Activated CD8-positive, alpha-beta memory T cell treated with anti-CD3 and anti-CD28 coated beads, Interleukin-2, amount 10 ng/mL, durations not matched to agents 7 days and 5 days (primary cell): ENCODE results near the gene RERE. TPM values are rescaled to one million over a fixed set of nuclear protein-coding genes. Genes with fewer than 3 reads are reported as not detected.
"Not testable (repeated sequence)": the region's sequence is repeated elsewhere in the genome, so short reads cannot be mapped to it uniquely, and the experiment has no call there.

Experiments
- ATAC-seq: fragments of 150-1000 bp; cut with Tn5 transposase; one replicate; pipeline ENCODE4 v1.10.0; 2021; ENCODE audit warnings: moderate library complexity
- CTCF ChIA-PET: fragments of 350-600 bp; sonication (Branson Sonifier 250); formaldehyde crosslinking; loops from one replicate; lab custom pipeline; 2021; ENCODE audit warnings: antibody characterized with exemption; lab: Charles Lee
- DNase-seq: peaks from one replicate; pipeline ENCODE4 v3.0.0-alpha.2; 2020
- H3K27ac Mint-ChIP-seq: one replicate; pipeline ENCODE4 v1.8.0; 2021; ENCODE audit warnings: mild to moderate bottlenecking, mixed read lengths
- H3K27me3 Mint-ChIP-seq: one replicate; pipeline ENCODE4 v1.8.0; 2021; ENCODE audit warnings: mixed read lengths
- H3K36me3 Mint-ChIP-seq: one replicate; pipeline ENCODE4 v1.8.0; 2021; ENCODE audit warnings: mild to moderate bottlenecking, mixed read lengths
- H3K4me1 Mint-ChIP-seq: one replicate; pipeline ENCODE4 v1.8.0; 2021; ENCODE audit warnings: mixed read lengths
- H3K4me3 Mint-ChIP-seq: one replicate; pipeline ENCODE4 v1.8.0; 2021; ENCODE audit warnings: mild to moderate bottlenecking, moderate library complexity, mixed read lengths
- H3K9me3 Mint-ChIP-seq: one replicate; pipeline ENCODE4 v1.8.0; 2022; ENCODE audit warnings: low read depth, mixed read lengths
- total RNA-seq, 2 experiments: library from RNA; stranded (reverse); gene quantifications; one replicate each; pipeline ENCODE4 v1.2.3, GENCODE V29; 2021

RERE gene
- total RNA-seq, 2 experiments from 2014 or later: 38.3 TPM

- peaks cover 4% of the 10 kb centered on the region for H3K36me3 Mint-ChIP-seq
- no peaks in the 10 kb centered on the region for H3K27me3 Mint-ChIP-seq
- DNase-seq (no peak), ATAC-seq (no peak)
- H3K27ac Mint-ChIP-seq: no peak overlapping the region
- peaks cover 2% of the 10 kb centered on the region for H3K4me1 Mint-ChIP-seq
- H3K4me3 Mint-ChIP-seq: no peak overlapping the region
- no peaks in the 10 kb centered on the region for H3K9me3 Mint-ChIP-seq
- CTCF ChIA-PET: interaction anchor here (0.9 to 1.1 kb wide), 2 partner anchors 11 to 77 kb away, joined by 3 to 5 read pairs; no protein-coding TSS in a partner anchor
Observed at GRCh38 chr1:8639148-8639547, 178.3 kb downstream of the RERE start.

GRCh38 chr1:8633741-8634501 is 183.5 kb downstream of the RERE start:
- Mint-ChIP-seq H3K27ac (no peak overlapping the region), H3K9me3 (no peaks in the 10 kb centered on the region), H3K4me3 (no peak overlapping the region), H3K4me1 (peaks cover 12% of the 10 kb centered on the region), H3K36me3 (no peaks in the 10 kb centered on the region), H3K27me3 (no peaks in the 10 kb centered on the region)
- DNase-seq (no peak), ATAC-seq (no peak)
- CTCF ChIA-PET: no interaction called here

DNA sequence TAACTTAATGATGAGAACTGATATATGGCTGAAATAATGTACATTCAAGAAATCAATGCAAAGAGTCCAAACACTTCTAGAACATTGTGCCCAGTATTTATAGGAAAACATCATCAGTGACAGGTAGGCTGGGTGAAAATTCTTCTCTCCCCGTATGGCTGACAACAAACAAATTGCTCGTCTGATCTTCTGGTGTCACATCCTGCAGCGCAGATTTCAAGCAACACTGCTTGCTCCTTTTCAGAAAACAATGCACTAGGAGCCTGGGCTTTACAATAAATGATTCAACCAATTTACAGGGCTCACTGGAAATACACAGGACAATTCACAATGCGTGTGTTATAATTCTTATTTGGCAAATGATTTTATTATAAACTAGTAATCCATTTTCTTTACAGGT is 185.3 kb downstream of the RERE start:
- CTCF ChIA-PET: no interaction called here
- H3K36me3 Mint-ChIP-seq: no peaks in the 10 kb centered on the region
- no peaks in the 10 kb centered on the region for H3K27me3 Mint-ChIP-seq
- no peak overlapping the region for H3K27ac Mint-ChIP-seq
- H3K4me1 Mint-ChIP-seq: peaks cover 14% of the 10 kb centered on the region
- H3K4me3 Mint-ChIP-seq: no peak overlapping the region
- no peak for ATAC-seq
- no peaks in the 10 kb centered on the region for H3K9me3 Mint-ChIP-seq
- DNase-seq: no peak

GRCh38 chr1:8631163-8631562 is 186.3 kb downstream of the RERE start:
- ATAC-seq: no peak
- no peaks in the 10 kb centered on the region for H3K27me3 Mint-ChIP-seq
- H3K9me3 Mint-ChIP-seq: no peaks in the 10 kb centered on the region
- H3K36me3 Mint-ChIP-seq: no peaks in the 10 kb centered on the region
- no peak overlapping the region for H3K4me3 Mint-ChIP-seq
- CTCF ChIA-PET: no interaction called here
- H3K4me1 Mint-ChIP-seq: peaks cover 23% of the 10 kb centered on the region
- no peak overlapping the region for H3K27ac Mint-ChIP-seq
- DNase-seq: no peak

DNA sequence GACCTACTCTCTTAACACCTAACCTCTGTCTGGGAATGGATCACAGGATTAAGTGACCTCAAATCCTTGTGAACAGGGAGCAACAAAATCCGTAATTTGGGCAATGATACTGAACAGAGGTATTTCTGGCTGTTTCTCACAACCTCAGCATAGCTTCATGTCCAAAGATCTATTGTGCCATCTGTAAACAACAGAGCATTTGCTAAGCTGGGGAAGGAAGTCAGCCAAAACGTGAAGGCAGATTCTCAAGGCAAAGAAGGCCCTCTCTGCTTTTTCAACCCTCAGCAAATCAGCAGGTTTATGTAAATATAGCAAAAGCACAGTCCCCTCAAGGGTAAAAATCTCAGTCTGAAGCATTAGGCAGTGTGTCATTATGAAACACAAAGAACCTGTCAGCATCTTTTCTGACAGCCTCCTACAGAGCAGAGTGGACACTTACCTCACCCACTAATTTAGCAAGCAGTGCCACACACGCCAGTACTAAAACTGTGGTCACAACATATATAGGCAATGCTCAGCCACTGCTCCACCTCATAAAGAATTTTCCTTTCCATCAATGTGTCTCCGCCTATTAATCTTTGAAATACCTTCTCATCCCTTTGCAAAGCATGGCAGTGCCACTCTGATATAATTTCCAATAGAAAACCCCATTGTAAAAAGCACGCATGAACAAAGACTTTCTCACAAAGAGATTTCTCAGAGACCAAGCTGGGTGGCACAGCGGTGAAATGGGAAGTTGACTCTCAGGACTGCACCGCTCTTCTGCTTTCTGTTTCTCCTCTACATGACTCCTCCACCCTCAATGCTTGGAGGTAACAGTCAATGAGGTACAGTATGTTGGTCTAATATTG is 188.0 kb downstream of the RERE start:
- no peak overlapping the region for H3K27ac Mint-ChIP-seq
- ATAC-seq: peak; percentile 63
- H3K27me3 Mint-ChIP-seq: no peaks in the 10 kb centered on the region
- CTCF ChIA-PET: no interaction called here
- DNase-seq: no peak
- peaks cover 26% of the 10 kb centered on the region for H3K4me1 Mint-ChIP-seq
- H3K36me3 Mint-ChIP-seq: no peaks in the 10 kb centered on the region
- no peaks in the 10 kb centered on the region for H3K9me3 Mint-ChIP-seq
- no peak overlapping the region for H3K4me3 Mint-ChIP-seq

GRCh38 chr1:8628606-8629005 is 188.8 kb downstream of the RERE start:
- no peaks in the 10 kb centered on the region for H3K27me3 Mint-ChIP-seq
- ATAC-seq (no peak), DNase-seq (no peak)
- peaks cover 2% of the 10 kb centered on the region for H3K36me3 Mint-ChIP-seq
- no peaks in the 10 kb centered on the region for H3K9me3 Mint-ChIP-seq
- H3K4me3 Mint-ChIP-seq: no peak overlapping the region
- no peak overlapping the region for H3K27ac Mint-ChIP-seq
- H3K4me1 Mint-ChIP-seq: peaks cover 30% of the 10 kb centered on the region
- CTCF ChIA-PET: interaction anchor here (2.1 kb wide), 1 partner anchor 98 kb away, joined by 6 read pairs; no protein-coding TSS in a partner anchor

- Mint-ChIP-seq H3K27ac (no peak overlapping the region), H3K4me1 (peaks cover 32% of the 10 kb centered on the region), H3K9me3 (no peaks in the 10 kb centered on the region), H3K4me3 (no peak overlapping the region), H3K36me3 (peaks cover 4% of the 10 kb centered on the region), H3K27me3 (no peaks in the 10 kb centered on the region)
- no peak for DNase-seq
- ATAC-seq: no peak
- CTCF ChIA-PET: interaction anchor here (0.7 to 2.1 kb wide), 2 partner anchors 11 to 99 kb away, joined by 3 to 6 read pairs; no protein-coding TSS in a partner anchor
Observed at GRCh38 chr1:8627728-8628127, 189.7 kb downstream of the RERE start.

GRCh38 chr1:8625981-8626898 is 191.2 kb downstream of the RERE start:
- ATAC-seq (no peak), DNase-seq (no peak)
- Mint-ChIP-seq H3K27me3 (no peaks in the 10 kb centered on the region), H3K4me1 (peaks cover 32% of the 10 kb centered on the region), H3K27ac (no peak overlapping the region), H3K36me3 (peaks cover 4% of the 10 kb centered on the region), H3K4me3 (no peak overlapping the region), H3K9me3 (no peaks in the 10 kb centered on the region)
- CTCF ChIA-PET: no interaction called here

DNA sequence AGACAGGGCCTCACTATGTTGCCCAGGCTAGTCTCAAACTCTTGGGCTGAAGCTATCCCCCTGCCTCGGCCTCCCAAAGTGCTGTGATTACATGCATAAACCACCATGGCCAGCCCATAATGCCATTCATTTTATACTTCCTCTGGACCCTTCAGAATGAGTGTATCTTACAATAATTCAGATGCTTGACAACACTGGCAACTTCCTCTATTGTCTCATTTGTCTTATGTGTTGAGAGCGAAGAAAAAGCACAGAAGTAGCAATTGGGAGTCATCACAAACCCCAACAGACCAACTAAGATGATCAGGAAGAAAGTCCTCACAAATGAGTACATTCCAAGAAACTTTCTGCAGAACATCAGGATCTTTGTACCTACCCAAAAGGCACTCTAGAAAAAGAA is 191.9 kb downstream of the RERE start:
- H3K36me3 Mint-ChIP-seq: peaks cover 4% of the 10 kb centered on the region
- ATAC-seq: no peak
- no peak overlapping the region for H3K4me3 Mint-ChIP-seq
- no peaks in the 10 kb centered on the region for H3K27me3 Mint-ChIP-seq
- no peaks in the 10 kb centered on the region for H3K9me3 Mint-ChIP-seq
- CTCF ChIA-PET: no interaction called here
- DNase-seq: no peak
- H3K27ac Mint-ChIP-seq: no peak overlapping the region
- peaks cover 32% of the 10 kb centered on the region for H3K4me1 Mint-ChIP-seq

DNA sequence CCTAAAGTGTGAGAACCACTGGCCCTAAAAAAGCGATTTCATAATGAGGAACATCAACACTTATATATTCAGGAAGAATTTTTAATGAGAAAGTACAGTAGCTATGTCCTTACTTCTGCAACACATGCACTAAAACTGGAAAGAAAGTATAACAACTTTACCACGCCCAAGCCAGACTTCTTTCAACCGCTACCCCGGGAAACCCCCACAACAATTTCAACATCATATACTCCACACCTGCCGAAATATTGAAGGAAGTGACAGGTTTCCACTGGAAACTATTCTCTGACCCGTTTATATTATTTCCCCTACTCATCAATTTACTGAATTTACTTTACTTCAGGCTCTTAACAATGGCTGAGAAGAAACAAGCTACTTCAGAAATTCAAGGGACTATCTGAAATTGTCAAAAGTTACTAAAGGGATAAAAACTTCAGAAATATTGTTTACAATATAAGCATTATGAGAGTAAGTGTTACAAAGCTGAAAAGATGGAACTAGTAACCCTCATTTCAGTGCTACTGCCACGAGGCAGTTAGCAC is 193.7 kb downstream of the RERE start:
- H3K4me3 Mint-ChIP-seq, H3K27ac Mint-ChIP-seq, H3K36me3 Mint-ChIP-seq, ATAC-seq, H3K27me3 Mint-ChIP-seq, H3K9me3 Mint-ChIP-seq, CTCF ChIA-PET, DNase-seq: not testable (repeated sequence)
- peaks cover 19% of the 10 kb centered on the region for H3K4me1 Mint-ChIP-seq

- H3K27ac Mint-ChIP-seq, H3K36me3 Mint-ChIP-seq, H3K4me3 Mint-ChIP-seq, H3K27me3 Mint-ChIP-seq, H3K9me3 Mint-ChIP-seq, ATAC-seq, DNase-seq: not testable (repeated sequence)
- CTCF ChIA-PET: interaction anchor here (0.6 kb wide), 1 partner anchor 52 kb away, joined by 3 read pairs; no protein-coding TSS in a partner anchor
- H3K4me1 Mint-ChIP-seq: peaks cover 19% of the 10 kb centered on the region
Observed at GRCh38 chr1:8621785-8622348, 195.6 kb downstream of the RERE start.

DNA sequence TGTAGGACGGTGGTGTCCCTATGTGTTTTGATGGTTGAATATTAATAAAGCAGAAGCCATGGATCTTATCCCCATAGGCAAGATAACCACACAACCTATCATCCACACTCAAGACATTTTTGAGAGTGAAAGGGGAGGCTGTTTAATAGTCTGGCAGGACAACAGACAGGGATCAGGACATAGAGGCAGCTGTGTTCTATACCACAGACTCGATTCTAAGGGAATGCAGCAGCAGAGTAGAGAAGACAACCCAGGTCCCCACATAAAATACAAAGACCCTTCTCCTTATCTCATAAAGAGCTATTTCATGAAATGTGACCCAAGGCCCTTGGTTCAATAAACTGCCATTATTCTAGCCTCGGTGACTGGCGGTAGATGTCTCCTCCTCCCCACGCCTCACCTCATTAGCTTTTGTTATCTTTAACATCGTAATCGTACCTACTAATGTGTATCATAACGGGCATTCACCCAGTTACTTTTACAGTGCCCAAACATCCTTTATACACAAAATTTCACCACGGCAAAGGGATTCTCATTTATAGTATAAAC is 196.3 kb downstream of the RERE start:
- CTCF ChIA-PET: interaction anchor here (0.6 kb wide), 1 partner anchor 51 kb away, joined by 3 read pairs; no protein-coding TSS in a partner anchor
- not testable (repeated sequence) for H3K36me3 Mint-ChIP-seq, H3K4me3 Mint-ChIP-seq, H3K27me3 Mint-ChIP-seq, DNase-seq, ATAC-seq, H3K27ac Mint-ChIP-seq, H3K9me3 Mint-ChIP-seq
- H3K4me1 Mint-ChIP-seq: peaks cover 14% of the 10 kb centered on the region
